ENCODE data around the gene AKAP6.

DNA sequence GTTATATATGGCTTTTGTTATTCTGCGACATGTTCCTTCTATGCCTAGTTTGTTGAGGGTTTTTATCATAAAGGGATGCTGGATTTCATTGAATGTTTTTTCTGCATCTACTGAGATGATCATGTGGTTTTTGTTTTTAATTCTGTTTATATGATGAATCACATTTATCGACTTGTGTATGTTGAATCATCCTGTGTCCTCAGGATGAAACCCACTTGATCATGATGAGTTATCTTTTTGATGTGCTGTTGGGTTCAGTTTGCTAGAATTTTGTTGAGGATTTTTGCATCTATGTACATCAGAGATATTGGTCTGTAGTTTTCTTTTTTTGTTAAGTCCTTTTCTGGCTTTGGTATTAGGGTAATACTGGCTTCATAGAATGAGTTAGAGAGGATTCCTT is 291.2 kb downstream of the AKAP6 start:
- TF ChIP-seq, protein P1, sequence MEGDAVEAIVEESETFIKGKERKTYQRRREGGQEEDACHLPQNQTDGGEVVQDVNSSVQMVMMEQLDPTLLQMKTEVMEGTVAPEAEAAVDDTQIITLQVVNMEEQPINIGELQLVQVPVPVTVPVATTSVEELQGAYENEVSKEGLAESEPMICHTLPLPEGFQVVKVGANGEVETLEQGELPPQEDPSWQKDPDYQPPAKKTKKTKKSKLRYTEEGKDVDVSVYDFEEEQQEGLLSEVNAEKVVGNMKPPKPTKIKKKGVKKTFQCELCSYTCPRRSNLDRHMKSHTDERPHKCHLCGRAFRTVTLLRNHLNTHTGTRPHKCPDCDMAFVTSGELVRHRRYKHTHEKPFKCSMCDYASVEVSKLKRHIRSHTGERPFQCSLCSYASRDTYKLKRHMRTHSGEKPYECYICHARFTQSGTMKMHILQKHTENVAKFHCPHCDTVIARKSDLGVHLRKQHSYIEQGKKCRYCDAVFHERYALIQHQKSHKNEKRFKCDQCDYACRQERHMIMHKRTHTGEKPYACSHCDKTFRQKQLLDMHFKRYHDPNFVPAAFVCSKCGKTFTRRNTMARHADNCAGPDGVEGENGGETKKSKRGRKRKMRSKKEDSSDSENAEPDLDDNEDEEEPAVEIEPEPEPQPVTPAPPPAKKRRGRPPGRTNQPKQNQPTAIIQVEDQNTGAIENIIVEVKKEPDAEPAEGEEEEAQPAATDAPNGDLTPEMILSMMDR (IDR thresholded peaks at IDR 0.05; ENCODE audit: insufficient read depth, low read depth, low read length), result no peak
- no peak for TF ChIP-seq EZH2 (IDR thresholded peaks at IDR 0.05; ENCODE audit: insufficient read depth, low read length)
